Measurements from ENCODE around the gene INTS12.

INTS12 gene

GRCh38 chr4:105634402-105635080 lies 73.9 kb downstream of the INTS12 start:
- Mint-ChIP-seq H3K4me1 (ENCODE audit: low read depth in 2 of 2) (peaks cover 2 to 4% of the 10 kb centered on the region in 2 donors), H3K27ac (no peak overlapping the region)

DNA sequence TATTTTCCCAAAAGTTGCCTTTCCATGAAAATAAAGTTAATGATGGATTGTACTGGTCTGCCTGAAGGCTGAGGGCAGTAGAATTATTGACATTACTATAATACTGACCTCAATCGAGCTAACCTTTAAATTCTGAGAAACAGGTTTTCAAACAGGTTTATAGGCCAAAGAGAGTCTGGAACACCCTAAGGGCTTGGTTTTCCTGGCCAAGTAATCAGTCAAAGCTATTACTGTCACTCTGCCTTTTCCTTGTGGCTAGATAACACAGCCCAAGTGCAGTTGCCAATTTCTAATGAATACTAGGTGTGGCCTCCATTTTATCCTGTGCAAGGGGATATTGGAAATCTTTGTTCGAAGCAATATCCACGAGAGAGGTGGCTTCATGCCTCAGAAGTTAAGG lies 75.2 kb downstream of the INTS12 start:
- no peak for ATAC-seq (replicated peaks)
- peaks cover 12 to 26% of the 10 kb centered on the region in 2 donors for H3K27me3 Mint-ChIP-seq
- H3K4me1 Mint-ChIP-seq (ENCODE audit: low read depth in 2 of 2), result peaks cover 2 to 4% of the 10 kb centered on the region in 2 donors
- no peak overlapping the region for H3K4me3 Mint-ChIP-seq
- H3K9me3 Mint-ChIP-seq, result no peaks in the 10 kb centered on the region
- DNase-seq, result no peak
- no peaks in the 10 kb centered on the region for H3K36me3 Mint-ChIP-seq (ENCODE audit: insufficient read depth)
- H3K27ac Mint-ChIP-seq, result no peak overlapping the region

More at GRCh38 chr4:105634402-105635080, 73.9 kb downstream of the INTS12 start:
- Mint-ChIP-seq H3K9me3 (no peaks in the 10 kb centered on the region), H3K4me3 (no peak overlapping the region), H3K36me3 (ENCODE audit: insufficient read depth) (no peaks in the 10 kb centered on the region), H3K27me3 (peaks cover 8 to 19% of the 10 kb centered on the region in 2 donors)
- ATAC-seq (replicated peaks) (no peak), DNase-seq (no peak)

Data from effector memory CD8-positive, alpha-beta T cell (primary cell).